DND-41 (cell line): ENCODE data around the gene ITGB7.

ENCODE experiments used
- ATAC-seq: fragments of 200-7000 bp; cut with Tn5 transposase; 3 replicates; pipeline ENCODE4 v1.9.1; 2021; ENCODE audit warnings: low read depth; ENCODE audit not compliant: insufficient read depth
- DNase-seq: peaks from one replicate; pipeline ENCODE4 v3.0.0-alpha.2; 2020
- H2AFZ ChIP-seq: 2 replicates; pipeline ENCODE4 v1.6.0; 2012; ENCODE audit warnings: low read depth, low read length
- H3K27ac ChIP-seq: 2 replicates; pipeline ENCODE4 v1.5.1; 2012; ENCODE audit warnings: low read length, inconsistent platforms
- H3K27me3 ChIP-seq: fragments of 200-600 bp; sonication (generic); 2 replicates; pipeline ENCODE4 v1.6.0; 2012; ENCODE audit warnings: low read length, mild to moderate bottlenecking, inconsistent platforms; ENCODE audit not compliant: insufficient read depth, poor library complexity
- H3K36me3 ChIP-seq: 2 replicates; pipeline ENCODE4 v1.5.1; 2012; ENCODE audit warnings: low read length, inconsistent platforms; ENCODE audit not compliant: insufficient read depth
- H3K4me1 ChIP-seq: 2 replicates; pipeline ENCODE4 v1.5.1; 2012; ENCODE audit warnings: mild to moderate bottlenecking, low read length; ENCODE audit not compliant: insufficient read depth
- H3K4me2 ChIP-seq: 2 replicates; pipeline ENCODE4 v1.6.0; 2012; ENCODE audit warnings: mild to moderate bottlenecking, moderate library complexity, low read length, inconsistent platforms; ENCODE audit not compliant: insufficient read depth
- H3K4me3 ChIP-seq, 2 experiments: fragments of 200-600 bp in 1 of 2; shearing (Covaris generic) in 1 of 2; 2 replicates each; pipeline ENCODE4 v1.5.1; 2012 to 2016; ENCODE audit warnings: inconsistent platforms in 2 of 2, low read length in 2 of 2, mild to moderate bottlenecking in 2 of 2, low read depth in 1 of 2, moderate library complexity in 1 of 2
- H3K79me2 ChIP-seq: 2 replicates; pipeline ENCODE4 v1.6.0; 2012; ENCODE audit warnings: low read length, inconsistent platforms; ENCODE audit not compliant: insufficient read depth
- H3K9ac ChIP-seq: 2 replicates; pipeline ENCODE4 v1.6.0; 2012; ENCODE audit warnings: low read depth, mild to moderate bottlenecking, inconsistent platforms, low read length, moderate library complexity
- H3K9me3 ChIP-seq: 2 replicates; pipeline ENCODE4 v1.5.1; 2012; ENCODE audit warnings: low read length, moderate library complexity, mild to moderate bottlenecking, inconsistent platforms; ENCODE audit not compliant: insufficient read depth, severe bottlenecking
- H4K20me1 ChIP-seq: 2 replicates; pipeline ENCODE4 v1.6.0; 2012; ENCODE audit warnings: low read length; ENCODE audit not compliant: insufficient read depth
- EZH2 ChIP-seq: IDR thresholded peaks from 3 replicates; pipeline ENCODE4 v1.6.1; 2012; ENCODE audit warnings: borderline replicate concordance, low read depth, mild to moderate bottlenecking, moderate library complexity, low read length, inconsistent platforms; ENCODE audit not compliant: severe bottlenecking
- TF ChIP-seq, protein P1 (sequence below): IDR thresholded peaks from 2 replicates; pipeline ENCODE4 v1.5.1; 2012; ENCODE audit warnings: borderline replicate concordance, low read length, moderate library complexity, mild to moderate bottlenecking; ENCODE audit not compliant: poor library complexity, severe bottlenecking; ENCODE audit errors: extremely low read depth

ITGB7 gene

DNA sequence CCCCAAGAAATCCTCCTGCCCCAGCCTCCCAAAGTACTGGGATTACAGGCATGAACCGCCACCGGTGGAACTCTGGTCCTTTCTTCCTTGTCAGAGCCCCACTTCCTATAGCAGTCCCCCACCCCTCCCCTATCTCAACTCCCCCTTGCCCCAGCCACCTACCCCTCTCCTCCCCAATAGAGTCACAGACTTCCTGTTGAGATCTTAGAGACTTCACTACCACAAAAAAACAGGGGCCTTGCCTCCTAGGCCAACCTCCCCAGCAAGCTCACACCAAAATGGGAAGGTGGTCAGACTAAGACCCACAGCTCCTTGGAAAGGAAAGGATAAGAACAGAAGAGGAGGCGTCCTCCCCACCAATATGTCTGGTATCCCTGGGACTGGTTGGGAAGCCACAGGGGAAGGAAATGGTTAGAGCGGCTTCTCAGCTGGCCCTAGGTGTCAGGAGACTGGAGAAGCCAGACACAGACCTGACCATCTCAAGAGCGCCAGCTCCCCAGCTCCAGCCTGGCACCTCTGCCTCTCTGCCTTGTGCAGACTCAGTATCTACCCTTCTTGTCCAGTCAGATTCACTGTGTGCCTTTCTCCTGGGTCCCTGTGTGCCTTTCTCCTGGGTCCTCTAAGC lies 8.5 kb downstream of the ITGB7 start:
- no peaks in the 10 kb centered on the region for H3K79me2 ChIP-seq
- no peaks in the 10 kb centered on the region for H4K20me1 ChIP-seq
- H3K9me3 ChIP-seq = no peaks in the 10 kb centered on the region
- no peaks in the 10 kb centered on the region for H3K27me3 ChIP-seq
- DNase-seq = no peak
- TF ChIP-seq EZH2 = no peak
- TF ChIP-seq, protein P1, sequence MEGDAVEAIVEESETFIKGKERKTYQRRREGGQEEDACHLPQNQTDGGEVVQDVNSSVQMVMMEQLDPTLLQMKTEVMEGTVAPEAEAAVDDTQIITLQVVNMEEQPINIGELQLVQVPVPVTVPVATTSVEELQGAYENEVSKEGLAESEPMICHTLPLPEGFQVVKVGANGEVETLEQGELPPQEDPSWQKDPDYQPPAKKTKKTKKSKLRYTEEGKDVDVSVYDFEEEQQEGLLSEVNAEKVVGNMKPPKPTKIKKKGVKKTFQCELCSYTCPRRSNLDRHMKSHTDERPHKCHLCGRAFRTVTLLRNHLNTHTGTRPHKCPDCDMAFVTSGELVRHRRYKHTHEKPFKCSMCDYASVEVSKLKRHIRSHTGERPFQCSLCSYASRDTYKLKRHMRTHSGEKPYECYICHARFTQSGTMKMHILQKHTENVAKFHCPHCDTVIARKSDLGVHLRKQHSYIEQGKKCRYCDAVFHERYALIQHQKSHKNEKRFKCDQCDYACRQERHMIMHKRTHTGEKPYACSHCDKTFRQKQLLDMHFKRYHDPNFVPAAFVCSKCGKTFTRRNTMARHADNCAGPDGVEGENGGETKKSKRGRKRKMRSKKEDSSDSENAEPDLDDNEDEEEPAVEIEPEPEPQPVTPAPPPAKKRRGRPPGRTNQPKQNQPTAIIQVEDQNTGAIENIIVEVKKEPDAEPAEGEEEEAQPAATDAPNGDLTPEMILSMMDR = no peak
- H3K4me3 ChIP-seq = no peak overlapping the region
- no peak overlapping the region for H3K27ac ChIP-seq
- peak; percentile 40; the same call in 1 of the 3 replicates for ATAC-seq
- no peak overlapping the region for H2AFZ ChIP-seq
- no peak overlapping the region for H3K9ac ChIP-seq
- H3K4me1 ChIP-seq = peaks cover 5% of the 10 kb centered on the region; the same call in 1 of the 2 replicates
- no peak overlapping the region for H3K4me2 ChIP-seq
- no peaks in the 10 kb centered on the region for H3K36me3 ChIP-seq

DNA sequence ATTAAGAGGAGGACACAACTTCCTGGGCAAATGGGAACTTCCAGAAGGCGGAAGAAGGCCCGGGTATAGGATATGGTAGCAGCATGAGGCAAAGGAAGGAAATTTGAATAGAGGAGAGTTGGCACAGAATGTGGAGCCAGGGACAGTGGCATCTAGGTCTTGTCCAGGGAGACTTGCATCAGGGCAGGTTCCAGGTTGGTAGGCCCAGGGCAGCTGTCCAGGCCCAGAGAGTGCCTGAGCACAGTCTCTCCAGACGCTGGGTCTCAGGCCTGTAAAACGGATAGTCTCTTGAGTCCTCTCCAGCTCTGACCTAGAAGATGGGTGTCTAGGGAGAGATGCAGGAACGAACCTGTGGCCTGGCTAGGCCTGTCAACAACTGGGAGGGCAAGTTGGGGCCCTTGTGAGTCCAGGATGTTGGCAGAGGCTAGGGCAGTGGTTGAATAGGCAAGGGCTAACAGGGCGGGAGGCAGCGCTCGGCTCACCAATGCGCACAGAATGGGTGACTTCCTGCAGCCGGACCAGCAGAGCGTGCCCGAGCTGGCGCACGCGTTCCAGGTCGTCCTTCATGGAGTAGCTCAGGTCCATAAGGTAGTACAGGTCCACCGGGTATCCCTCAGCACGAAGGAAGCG lies 9.9 kb downstream of the ITGB7 start:
- peaks cover 5% of the 10 kb centered on the region; the same call in 1 of the 2 replicates for H3K4me1 ChIP-seq
- H3K9ac ChIP-seq = no peak overlapping the region
- H4K20me1 ChIP-seq = no peaks in the 10 kb centered on the region
- H3K9me3 ChIP-seq = no peaks in the 10 kb centered on the region
- H3K79me2 ChIP-seq = no peaks in the 10 kb centered on the region
- no peak overlapping the region for H3K4me3 ChIP-seq
- ATAC-seq = no peak
- no peak for DNase-seq
- no peaks in the 10 kb centered on the region for H3K27me3 ChIP-seq
- no peak overlapping the region for H3K4me2 ChIP-seq
- TF ChIP-seq, protein P1 = no peak
- no peak for TF ChIP-seq EZH2
- no peak overlapping the region for H3K27ac ChIP-seq
- no peaks in the 10 kb centered on the region for H3K36me3 ChIP-seq
- H2AFZ ChIP-seq = no peak overlapping the region

GRCh38 chr12:53196486-53196885 lies 10.6 kb downstream of the ITGB7 start:
- H3K4me2 ChIP-seq = no peak overlapping the region

More at GRCh38 chr12:53196486-53196885, 10.6 kb downstream of the ITGB7 start:
- H3K4me3 ChIP-seq = no peak overlapping the region
- no peaks in the 10 kb centered on the region for H3K9me3 ChIP-seq
- ATAC-seq = no peak
- no peak overlapping the region for H2AFZ ChIP-seq
- 0 out of 2 replicates have a peak, but pooled peaks cover 3% of the 10 kb centered on the region for H3K36me3 ChIP-seq
- DNase-seq = no peak
- H3K27ac ChIP-seq = no peak overlapping the region
- H3K4me1 ChIP-seq = peaks cover 5% of the 10 kb centered on the region; the same call in 1 of the 2 replicates
- no peaks in the 10 kb centered on the region for H3K27me3 ChIP-seq
- H3K9ac ChIP-seq = no peak overlapping the region
- no peaks in the 10 kb centered on the region for H4K20me1 ChIP-seq
- no peaks in the 10 kb centered on the region for H3K79me2 ChIP-seq
- no peak for TF ChIP-seq EZH2
- TF ChIP-seq, protein P1 = no peak
